ENCODE measurements around the gene UBA52.

UBA52 gene

DNA sequence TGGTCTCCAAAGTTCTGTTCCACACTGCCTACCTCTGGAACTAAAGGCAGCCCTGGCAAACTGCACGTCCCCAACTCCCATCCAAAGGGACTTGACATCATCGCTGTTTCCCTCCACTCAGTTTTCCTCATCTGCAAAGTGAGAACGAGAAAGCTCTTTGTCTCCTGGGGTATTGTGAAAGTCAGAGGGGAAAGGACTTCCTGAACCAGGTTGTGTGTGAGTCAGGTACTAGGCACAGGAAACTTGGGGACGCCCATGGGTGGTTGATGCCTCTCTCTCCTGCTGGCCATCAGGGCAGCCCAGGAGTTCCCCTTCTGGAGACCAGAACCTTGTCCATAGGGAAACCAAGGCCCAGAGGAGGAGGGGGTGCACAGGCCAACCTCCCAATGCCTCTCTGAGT is 30.2 kb downstream of the UBA52 start:
- ChIA-PET POLR2A (ENCODE audit: low non-redundant PET) (no interaction called here), CTCF (no interaction called here)
- H3K27ac ChIP-seq: 0 out of 2 replicates have a peak overlapping the region, but pooled peaks have one; percentile 1
- TF ChIP-seq, protein P1, sequence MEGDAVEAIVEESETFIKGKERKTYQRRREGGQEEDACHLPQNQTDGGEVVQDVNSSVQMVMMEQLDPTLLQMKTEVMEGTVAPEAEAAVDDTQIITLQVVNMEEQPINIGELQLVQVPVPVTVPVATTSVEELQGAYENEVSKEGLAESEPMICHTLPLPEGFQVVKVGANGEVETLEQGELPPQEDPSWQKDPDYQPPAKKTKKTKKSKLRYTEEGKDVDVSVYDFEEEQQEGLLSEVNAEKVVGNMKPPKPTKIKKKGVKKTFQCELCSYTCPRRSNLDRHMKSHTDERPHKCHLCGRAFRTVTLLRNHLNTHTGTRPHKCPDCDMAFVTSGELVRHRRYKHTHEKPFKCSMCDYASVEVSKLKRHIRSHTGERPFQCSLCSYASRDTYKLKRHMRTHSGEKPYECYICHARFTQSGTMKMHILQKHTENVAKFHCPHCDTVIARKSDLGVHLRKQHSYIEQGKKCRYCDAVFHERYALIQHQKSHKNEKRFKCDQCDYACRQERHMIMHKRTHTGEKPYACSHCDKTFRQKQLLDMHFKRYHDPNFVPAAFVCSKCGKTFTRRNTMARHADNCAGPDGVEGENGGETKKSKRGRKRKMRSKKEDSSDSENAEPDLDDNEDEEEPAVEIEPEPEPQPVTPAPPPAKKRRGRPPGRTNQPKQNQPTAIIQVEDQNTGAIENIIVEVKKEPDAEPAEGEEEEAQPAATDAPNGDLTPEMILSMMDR (conservative IDR thresholded peaks at IDR 0.05; ENCODE audit: low read depth): no peak
- DNase-seq (ENCODE audit: low spot score): no peak

DNA sequence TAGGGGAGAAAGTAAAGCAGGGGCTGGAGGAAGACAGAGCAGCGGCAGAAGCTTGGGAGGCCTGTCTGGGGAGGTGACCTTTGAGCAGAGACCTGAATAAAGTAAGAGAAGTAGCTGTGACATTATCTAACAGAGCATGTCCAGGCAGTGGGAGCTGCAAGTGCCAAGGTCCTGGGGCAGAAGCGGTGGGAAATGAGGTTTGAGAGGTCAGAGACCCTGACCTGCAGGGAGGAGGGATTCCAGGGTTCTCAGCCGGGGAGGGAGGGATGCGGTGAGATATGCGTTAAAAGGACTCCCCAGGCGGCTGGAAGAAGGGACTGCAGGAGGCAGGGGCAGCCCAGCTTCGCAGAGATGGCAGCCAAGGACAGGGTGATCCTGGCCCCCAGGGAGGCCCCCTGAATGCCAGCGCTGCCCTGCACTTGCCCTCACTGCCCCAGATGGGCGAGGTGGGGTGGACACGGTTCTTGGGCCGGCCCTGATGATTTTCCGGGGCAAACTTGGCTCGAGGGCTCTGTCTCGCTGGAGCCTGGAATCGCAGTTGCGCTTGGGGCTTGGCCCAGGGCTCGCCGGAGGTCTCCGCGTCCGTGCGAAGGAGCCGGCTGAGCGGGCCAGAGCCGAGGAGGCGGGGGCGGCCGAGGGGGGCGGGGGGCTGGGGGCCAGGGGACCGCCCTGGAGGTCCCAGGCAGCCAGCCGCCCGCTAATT is 31.7 kb downstream of the UBA52 start:
- H3K27ac ChIP-seq: peak overlapping the region; percentile 2
- ChIA-PET POLR2A (ENCODE audit: low non-redundant PET) (no interaction called here), CTCF (interaction anchor here (0.6 to 1.9 kb wide), 3 partner anchors 9 to 337 kb away, joined by 3 to 10 read pairs (median 6); no protein-coding TSS in a partner anchor)
- TF ChIP-seq, protein P1 (conservative IDR thresholded peaks at IDR 0.05; ENCODE audit: low read depth): no peak
- no peak for DNase-seq (ENCODE audit: low spot score)

DNA sequence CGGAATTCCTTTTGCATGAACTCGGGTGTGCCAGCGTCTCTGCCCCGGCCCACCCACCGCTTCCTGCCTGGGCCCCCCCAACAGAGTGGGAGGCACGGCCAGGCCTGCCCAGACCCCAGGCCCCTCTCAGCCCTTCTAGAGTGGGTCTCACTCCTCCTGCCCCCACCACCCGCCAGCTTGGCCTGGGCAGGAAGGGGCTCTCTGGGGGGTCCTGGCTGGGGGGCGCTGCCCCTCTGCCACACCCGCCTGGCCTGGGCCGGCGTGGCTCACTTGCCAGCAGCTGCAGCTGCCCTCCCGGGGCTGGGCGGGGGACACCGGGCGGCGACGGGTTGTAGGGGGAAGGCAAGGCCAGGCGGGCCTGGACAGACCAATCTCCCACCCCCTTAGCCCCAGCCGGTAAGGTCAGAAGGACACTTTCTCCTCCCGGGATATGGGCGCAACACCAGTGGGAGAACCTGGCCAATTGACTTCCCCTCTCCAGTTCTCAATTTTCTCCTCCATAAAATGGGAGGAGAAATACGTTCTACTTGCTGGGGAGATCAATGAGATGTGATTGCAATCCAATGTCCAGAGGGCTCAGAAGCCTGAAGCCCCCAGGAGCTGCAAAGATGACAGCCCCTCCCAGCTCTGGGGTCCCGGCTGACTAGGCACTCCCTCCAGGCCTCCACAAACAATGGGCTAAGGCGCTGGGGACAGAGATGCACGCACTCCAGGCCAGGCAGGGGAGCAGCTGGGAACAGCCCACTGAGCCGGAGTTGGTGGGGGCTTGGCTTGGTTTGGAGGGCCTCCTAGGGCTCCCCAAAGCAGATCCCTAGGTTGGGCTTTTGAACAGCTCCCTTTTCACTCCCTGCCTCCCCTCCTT is 32.5 kb downstream of the UBA52 start:
- POLR2A ChIA-PET (ENCODE audit: low non-redundant PET): no interaction called here

DNA sequence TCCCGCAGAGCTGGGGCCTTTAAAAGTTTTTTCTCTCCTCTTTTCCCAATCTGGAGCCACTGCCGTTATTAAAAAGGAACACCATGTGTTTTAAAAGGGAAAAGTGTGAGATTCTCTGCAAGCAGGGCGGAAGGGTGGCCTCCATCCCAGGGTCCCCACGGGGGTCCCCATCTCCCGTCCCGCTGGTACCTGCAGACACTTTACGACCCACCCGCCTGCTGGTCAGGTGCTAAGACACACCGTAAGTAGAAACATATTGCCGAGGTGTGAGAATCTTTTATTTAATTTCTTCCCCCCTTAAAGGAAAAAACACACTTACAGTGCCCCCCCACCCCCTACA is 33.1 kb downstream of the UBA52 start:
- CTCF ChIA-PET: interaction anchor here (1.9 kb wide), 1 partner anchor 10 kb away, joined by 10 read pairs; no protein-coding TSS in a partner anchor
- POLR2A ChIA-PET (ENCODE audit: low non-redundant PET): no interaction called here
- peak overlapping the region; percentile 17; the same call in 1 of the 2 replicates for H3K27ac ChIP-seq
- no peak for DNase-seq (ENCODE audit: low spot score)
- TF ChIP-seq, protein P1 (conservative IDR thresholded peaks at IDR 0.05; ENCODE audit: low read depth): no peak

More for the DNA sequence above, 32.5 kb downstream of the UBA52 start:
- CTCF ChIA-PET: interaction anchor here (1.9 kb wide), 1 partner anchor 10 kb away, joined by 10 read pairs; no protein-coding TSS in a partner anchor
- H3K27ac ChIP-seq: peak overlapping the region; percentile 17; the same call in 1 of the 2 replicates
- TF ChIP-seq, protein P1 (conservative IDR thresholded peaks at IDR 0.05; ENCODE audit: low read depth): no peak
- DNase-seq (ENCODE audit: low spot score): no peak

DNA sequence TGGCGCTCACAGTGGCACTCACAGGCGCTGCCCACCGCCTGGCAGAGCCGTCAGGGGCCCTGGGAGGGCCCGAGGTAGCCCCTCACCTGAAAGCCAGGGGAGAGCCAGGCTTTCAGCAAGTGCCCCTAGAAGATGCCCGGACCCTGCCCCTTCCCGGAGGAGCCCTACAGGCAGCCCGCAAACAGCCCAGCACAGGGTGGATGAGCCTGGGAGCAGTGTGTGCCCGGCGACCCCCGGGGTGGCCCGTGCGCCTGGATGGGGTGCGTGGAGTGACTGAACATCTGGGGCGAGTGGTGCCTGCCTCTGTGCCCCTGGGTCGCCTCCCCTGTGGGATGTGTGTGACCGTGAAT is 33.5 kb downstream of the UBA52 start:
- H3K27ac ChIP-seq: peak overlapping the region; percentile 17; the same call in 1 of the 2 replicates
- DNase-seq (ENCODE audit: low spot score): no peak
- POLR2A ChIA-PET (ENCODE audit: low non-redundant PET): no interaction called here
- CTCF ChIA-PET: no interaction called here
- TF ChIP-seq, protein P1 (conservative IDR thresholded peaks at IDR 0.05; ENCODE audit: low read depth): no peak

DNA sequence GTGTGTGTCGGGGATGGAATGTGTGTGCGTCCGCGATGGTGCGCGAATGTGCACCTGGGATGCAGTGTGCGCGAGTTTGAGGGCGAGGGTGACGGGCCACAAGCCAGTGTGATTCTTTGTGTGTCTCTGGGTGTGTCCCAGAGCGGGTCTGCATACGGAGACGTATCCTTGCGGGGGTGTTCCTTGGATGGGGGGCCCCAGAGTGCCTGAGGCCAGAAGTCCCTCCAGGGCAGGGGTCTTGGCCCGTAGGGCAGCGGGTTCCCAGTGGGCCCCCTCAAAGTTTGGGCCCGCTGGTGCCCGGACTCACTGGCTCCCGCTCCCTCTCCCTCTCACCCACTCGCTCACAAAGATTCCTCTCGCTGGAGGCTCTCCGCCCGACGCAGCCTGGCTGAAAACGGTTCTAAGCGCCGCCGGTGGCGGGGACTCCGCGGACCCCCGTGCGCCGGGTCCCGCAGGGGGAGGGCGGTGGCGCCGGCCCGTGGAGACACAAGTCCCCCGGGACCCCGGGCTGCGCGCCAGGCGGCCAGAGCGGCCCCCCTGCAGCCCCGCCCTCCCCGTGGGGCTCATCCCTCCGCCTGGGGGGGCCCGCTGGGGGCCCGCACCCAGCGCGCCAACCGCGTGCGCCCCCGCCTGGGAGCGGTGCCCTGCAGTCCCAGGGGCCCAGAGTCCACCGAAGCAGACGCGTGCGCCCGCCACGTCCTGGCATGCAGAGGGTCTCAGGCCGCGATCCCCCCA is 34.1 kb downstream of the UBA52 start:
- POLR2A ChIA-PET (ENCODE audit: low non-redundant PET): no interaction called here
- CTCF ChIA-PET: no interaction called here
- no peak overlapping the region for H3K27ac ChIP-seq
- TF ChIP-seq, protein P1 (conservative IDR thresholded peaks at IDR 0.05; ENCODE audit: low read depth): no peak
- no peak for DNase-seq (ENCODE audit: low spot score)

Measured in RWPE1 (cell line).